Activated naive CD8-positive, alpha-beta T cell treated with anti-CD3 and anti-CD28 coated beads, Interleukin-2, amount 50 U/mL, for 24 hours (primary cell): ENCODE data around the gene SLC9A9.
A peak's percentile ranks its signal among the peaks of the same experiment; 100 is the strongest.

ENCODE experiments used
- ATAC-seq: fragments of 150-1000 bp; cut with Tn5 transposase; one replicate; pipeline ENCODE4 v1.10.0; 2021
- DNase-seq: peaks from one replicate; pipeline ENCODE4 v3.0.0; 2021
- H3K27ac Mint-ChIP-seq: one replicate; pipeline ENCODE4 v1.8.0; 2021; ENCODE audit warnings: mild to moderate bottlenecking, mixed read lengths
- H3K27me3 Mint-ChIP-seq: one replicate; pipeline ENCODE4 v1.8.0; 2021; ENCODE audit warnings: mixed read lengths
- H3K36me3 Mint-ChIP-seq: one replicate; pipeline ENCODE4 v1.8.0; 2021; ENCODE audit warnings: low read depth, mixed read lengths
- H3K4me1 Mint-ChIP-seq: one replicate; pipeline ENCODE4 v1.8.0; 2021; ENCODE audit warnings: mixed read lengths
- H3K4me3 Mint-ChIP-seq: one replicate; pipeline ENCODE4 v1.8.0; 2021; ENCODE audit warnings: mild to moderate bottlenecking, moderate library complexity, mixed read lengths
- H3K9me3 Mint-ChIP-seq: one replicate; pipeline ENCODE4 v1.8.0; 2021; ENCODE audit warnings: mixed read lengths

SLC9A9 gene

GRCh38 chr3:143596957-143597642, 251.2 kb downstream of the SLC9A9 start:
- Mint-ChIP-seq H3K4me3 (no peak overlapping the region), H3K9me3 (no peaks in the 10 kb centered on the region), H3K4me1 (peaks cover 4% of the 10 kb centered on the region), H3K27ac (no peak overlapping the region), H3K27me3 (no peaks in the 10 kb centered on the region), H3K36me3 (no peaks in the 10 kb centered on the region)
- DNase-seq (no peak), ATAC-seq (no peak)

DNA sequence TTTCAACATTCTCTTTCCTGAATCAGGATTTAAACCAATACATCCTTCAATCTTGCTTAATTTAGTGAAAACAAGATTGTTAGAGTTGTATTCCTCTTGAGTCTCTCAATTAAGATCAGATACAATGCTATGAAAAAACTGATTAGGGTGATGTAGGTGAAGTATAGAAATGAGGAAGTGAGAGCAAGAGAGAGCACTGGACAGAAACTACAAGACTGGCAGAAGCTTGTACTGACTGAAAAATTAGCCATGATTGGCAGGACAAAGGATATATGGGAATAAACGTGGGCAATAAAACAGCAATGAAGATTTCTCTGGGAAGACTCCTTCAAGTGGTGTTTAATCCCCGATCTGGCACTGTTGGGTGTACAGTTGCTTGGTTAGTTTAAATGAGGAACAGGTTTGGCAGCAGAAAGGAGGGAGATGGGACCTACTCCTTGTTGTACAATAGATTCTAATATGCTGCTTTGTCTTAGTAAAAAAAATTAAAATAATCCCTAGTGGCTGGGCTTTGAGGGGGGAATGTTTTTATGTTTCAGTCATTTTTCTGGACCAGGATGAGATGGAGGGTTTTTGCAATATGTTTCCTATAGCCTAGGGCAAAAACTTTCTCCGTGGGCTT, 252.7 kb downstream of the SLC9A9 start:
- H3K36me3 Mint-ChIP-seq = no peaks in the 10 kb centered on the region
- no peaks in the 10 kb centered on the region for H3K9me3 Mint-ChIP-seq
- H3K4me1 Mint-ChIP-seq = peaks cover 4% of the 10 kb centered on the region

GRCh38 chr3:143594206-143594605, 254.1 kb downstream of the SLC9A9 start:
- DNase-seq (no peak), ATAC-seq (no peak)
- H3K36me3 Mint-ChIP-seq = no peaks in the 10 kb centered on the region
- H3K9me3 Mint-ChIP-seq = no peaks in the 10 kb centered on the region
- H3K4me3 Mint-ChIP-seq = no peak overlapping the region
- H3K27me3 Mint-ChIP-seq = no peaks in the 10 kb centered on the region
- no peak overlapping the region for H3K27ac Mint-ChIP-seq
- peaks cover 4% of the 10 kb centered on the region for H3K4me1 Mint-ChIP-seq

More for the DNA sequence above, 252.7 kb downstream of the SLC9A9 start:
- no peak for ATAC-seq
- DNase-seq = no peak
- Mint-ChIP-seq H3K4me3 (no peak overlapping the region), H3K27ac (no peak overlapping the region), H3K27me3 (no peaks in the 10 kb centered on the region)

GRCh38 chr3:143590660-143591059, 257.6 kb downstream of the SLC9A9 start:
- Mint-ChIP-seq H3K36me3 (no peaks in the 10 kb centered on the region), H3K9me3 (no peaks in the 10 kb centered on the region), H3K4me3 (no peak overlapping the region), H3K27me3 (no peaks in the 10 kb centered on the region), H3K4me1 (peaks cover 19% of the 10 kb centered on the region), H3K27ac (no peak overlapping the region)
- ATAC-seq (no peak), DNase-seq (no peak)

- no peak for ATAC-seq
- Mint-ChIP-seq H3K4me3 (no peak overlapping the region), H3K4me1 (peaks cover 15% of the 10 kb centered on the region), H3K27me3 (no peaks in the 10 kb centered on the region), H3K36me3 (peaks cover 1% of the 10 kb centered on the region), H3K9me3 (no peaks in the 10 kb centered on the region), H3K27ac (no peak overlapping the region)
- DNase-seq = no peak
Observed at GRCh38 chr3:143586576-143586975, 261.7 kb downstream of the SLC9A9 start.

DNA sequence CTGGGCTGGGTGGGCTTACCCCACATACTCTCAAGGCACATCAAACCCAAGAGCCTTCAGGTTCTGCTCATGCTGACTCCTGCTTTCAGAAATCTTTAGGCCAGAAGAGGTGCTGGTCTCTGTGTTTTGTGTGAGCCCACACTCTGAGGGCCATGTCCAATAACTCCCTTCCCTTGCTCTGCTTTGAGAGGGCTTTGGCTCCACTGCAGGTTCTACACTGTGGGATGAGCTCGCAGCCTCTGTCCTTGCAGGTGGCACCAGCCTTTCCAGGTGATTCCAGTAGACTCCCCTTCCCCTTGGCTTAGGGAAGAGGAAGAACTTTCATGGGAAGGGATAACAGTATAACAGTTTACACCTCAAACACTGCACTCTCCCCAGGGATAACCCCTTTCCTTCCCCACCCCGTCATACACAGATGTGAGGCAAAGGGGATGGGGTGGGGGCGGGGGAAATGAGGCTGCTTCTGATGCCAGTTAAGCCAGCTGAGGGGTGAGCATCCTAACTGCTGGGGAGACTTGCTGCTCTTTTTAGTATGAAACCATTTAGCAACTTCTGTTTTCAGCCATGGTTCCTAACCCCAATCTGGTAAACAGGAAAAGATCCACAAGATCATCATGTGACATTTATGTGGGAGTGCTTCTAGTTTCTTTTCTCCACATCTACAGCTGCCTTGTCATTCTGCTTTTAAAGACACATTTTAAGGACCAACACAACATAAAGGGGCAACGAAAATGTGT, 262.4 kb downstream of the SLC9A9 start:
- Mint-ChIP-seq H3K27ac (no peak overlapping the region), H3K27me3 (no peaks in the 10 kb centered on the region), H3K4me3 (no peak overlapping the region), H3K36me3 (peaks cover 1% of the 10 kb centered on the region), H3K9me3 (no peaks in the 10 kb centered on the region), H3K4me1 (peaks cover 15% of the 10 kb centered on the region)
- DNase-seq (peak; percentile 3), ATAC-seq (peak; percentile 45)

- Mint-ChIP-seq H3K4me1 (peaks cover 15% of the 10 kb centered on the region), H3K27me3 (no peaks in the 10 kb centered on the region), H3K36me3 (peaks cover 1% of the 10 kb centered on the region), H3K9me3 (no peaks in the 10 kb centered on the region), H3K4me3 (no peak overlapping the region), H3K27ac (no peak overlapping the region)
- no peak for DNase-seq
- ATAC-seq = no peak
Observed at GRCh38 chr3:143584474-143584873, 263.8 kb downstream of the SLC9A9 start.

DNA sequence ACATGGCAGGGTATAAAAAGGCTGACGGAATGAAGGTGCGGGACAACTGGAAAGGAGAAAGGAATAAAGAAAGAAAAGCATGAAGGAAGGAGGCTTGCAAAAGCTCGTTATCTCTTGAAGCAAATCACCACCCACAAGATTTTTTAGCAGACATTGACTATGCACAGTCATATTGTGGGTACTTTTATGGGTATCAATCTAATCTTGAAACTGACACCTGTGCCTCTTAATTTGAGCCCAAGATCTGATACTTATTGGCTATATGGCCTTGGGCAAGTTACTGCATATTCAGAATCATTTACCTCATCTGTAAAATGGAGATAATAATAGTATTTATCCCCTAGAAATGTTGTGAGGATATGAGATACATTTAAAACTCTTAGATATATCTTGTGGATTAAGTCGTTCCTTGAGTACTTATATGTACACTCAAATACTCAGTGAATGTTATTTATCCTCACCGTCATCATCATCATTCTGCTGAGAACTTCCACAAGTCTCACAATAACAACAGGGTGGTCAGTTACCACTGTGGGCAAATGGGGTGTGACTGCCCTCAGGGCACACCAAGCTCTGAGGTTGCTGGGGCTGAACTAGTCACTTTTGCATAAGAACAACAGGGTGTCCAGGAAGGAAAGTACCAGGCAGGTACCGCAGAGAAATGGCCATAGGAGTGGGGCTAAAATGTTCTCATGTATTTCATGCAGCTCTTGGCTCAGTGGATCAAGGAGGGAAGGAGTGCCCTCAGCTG, 266.1 kb downstream of the SLC9A9 start:
- Mint-ChIP-seq H3K4me3 (no peak overlapping the region), H3K27me3 (no peaks in the 10 kb centered on the region), H3K36me3 (peaks cover 1% of the 10 kb centered on the region), H3K4me1 (peaks cover 14% of the 10 kb centered on the region), H3K27ac (no peak overlapping the region), H3K9me3 (no peaks in the 10 kb centered on the region)
- DNase-seq (no peak), ATAC-seq (no peak)

DNA sequence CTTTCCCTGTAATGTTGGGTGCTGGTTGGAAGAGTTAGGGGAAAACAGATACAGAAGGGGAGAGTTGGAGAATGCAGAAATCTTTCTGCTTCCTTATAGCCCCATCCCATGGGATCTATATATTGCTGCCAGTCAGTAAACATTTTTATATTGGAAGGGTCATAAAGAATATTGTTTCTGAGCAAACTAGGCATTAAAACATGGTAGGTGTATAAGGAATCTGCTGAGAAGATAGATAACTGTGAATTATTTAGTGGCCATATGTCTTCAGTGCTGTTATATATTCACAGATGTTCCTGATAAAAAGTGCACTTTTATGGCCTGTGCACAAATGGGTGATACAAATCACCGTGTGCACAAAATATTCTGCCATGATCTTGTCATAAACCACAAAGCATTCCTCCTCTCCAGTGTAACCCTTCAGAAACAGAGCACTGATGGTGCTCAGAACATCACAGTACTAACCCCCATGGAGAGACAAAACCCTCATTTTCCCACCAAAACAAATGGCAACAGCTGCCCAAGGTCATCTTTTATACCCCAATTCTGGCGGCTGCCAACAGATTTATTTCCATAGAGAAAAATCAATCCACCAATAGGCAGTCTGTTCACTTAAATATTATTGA, 269.3 kb downstream of the SLC9A9 start:
- DNase-seq (no peak), ATAC-seq (no peak)
- no peaks in the 10 kb centered on the region for H3K9me3 Mint-ChIP-seq
- H3K27me3 Mint-ChIP-seq = no peaks in the 10 kb centered on the region
- H3K27ac Mint-ChIP-seq = no peak overlapping the region
- no peaks in the 10 kb centered on the region for H3K4me1 Mint-ChIP-seq
- no peak overlapping the region for H3K4me3 Mint-ChIP-seq
- peaks cover 1% of the 10 kb centered on the region for H3K36me3 Mint-ChIP-seq

DNA sequence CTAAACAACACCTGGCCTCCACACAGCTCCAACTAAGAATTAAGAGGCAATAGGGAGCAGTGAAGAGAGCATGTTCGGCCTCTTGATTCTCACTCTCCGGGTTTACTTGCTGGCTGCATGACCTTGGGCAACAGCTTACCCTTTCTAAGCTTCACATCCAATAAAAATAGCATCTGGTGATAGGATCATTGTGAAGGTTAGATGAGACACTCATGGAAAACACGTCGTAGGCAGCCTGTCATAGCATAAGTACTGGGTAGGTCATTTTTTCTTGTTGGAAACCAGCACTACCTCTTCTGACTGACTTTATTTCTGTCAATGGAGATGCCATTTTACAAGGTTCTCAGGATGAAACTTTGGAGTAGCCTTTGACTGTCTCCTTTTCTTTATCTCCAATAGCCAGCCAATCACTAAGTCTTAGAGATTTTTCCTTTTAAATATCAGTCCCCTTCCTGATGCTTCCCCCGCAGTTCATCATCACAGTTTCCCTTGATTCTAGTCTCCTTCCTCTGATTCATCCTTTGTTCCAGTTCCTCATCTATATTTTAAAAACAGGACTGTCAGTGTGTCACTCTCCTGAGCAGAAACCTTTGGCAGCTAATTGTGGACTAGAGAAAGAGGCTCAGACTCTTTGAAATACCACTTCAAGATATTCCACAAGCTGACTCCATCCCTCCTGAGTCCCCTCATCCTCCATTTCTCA, 271.5 kb downstream of the SLC9A9 start:
- ATAC-seq (no peak), DNase-seq (no peak)
- Mint-ChIP-seq H3K36me3 (no peaks in the 10 kb centered on the region), H3K27me3 (no peaks in the 10 kb centered on the region), H3K27ac (no peak overlapping the region), H3K9me3 (no peaks in the 10 kb centered on the region), H3K4me3 (no peak overlapping the region), H3K4me1 (no peaks in the 10 kb centered on the region)

- no peak for ATAC-seq
Observed at GRCh38 chr3:143574933-143575332, 273.3 kb downstream of the SLC9A9 start.

GRCh38 chr3:143573610-143574303, 274.5 kb downstream of the SLC9A9 start:
- no peak overlapping the region for H3K27ac Mint-ChIP-seq
- ATAC-seq (no peak), DNase-seq (no peak)
- no peaks in the 10 kb centered on the region for H3K4me1 Mint-ChIP-seq
- H3K27me3 Mint-ChIP-seq = no peaks in the 10 kb centered on the region
- no peaks in the 10 kb centered on the region for H3K9me3 Mint-ChIP-seq
- no peak overlapping the region for H3K4me3 Mint-ChIP-seq
- H3K36me3 Mint-ChIP-seq = no peaks in the 10 kb centered on the region

More at GRCh38 chr3:143574933-143575332, 273.3 kb downstream of the SLC9A9 start:
- Mint-ChIP-seq H3K9me3 (no peaks in the 10 kb centered on the region), H3K4me1 (no peaks in the 10 kb centered on the region), H3K27ac (no peak overlapping the region), H3K27me3 (no peaks in the 10 kb centered on the region), H3K4me3 (no peak overlapping the region), H3K36me3 (no peaks in the 10 kb centered on the region)
- no peak for DNase-seq

GRCh38 chr3:143571548-143571947, 276.7 kb downstream of the SLC9A9 start:
- no peaks in the 10 kb centered on the region for H3K9me3 Mint-ChIP-seq
- no peak overlapping the region for H3K27ac Mint-ChIP-seq
- DNase-seq (no peak), ATAC-seq (no peak)
- H3K4me3 Mint-ChIP-seq = no peak overlapping the region
- H3K27me3 Mint-ChIP-seq = no peaks in the 10 kb centered on the region
- no peaks in the 10 kb centered on the region for H3K36me3 Mint-ChIP-seq
- no peaks in the 10 kb centered on the region for H3K4me1 Mint-ChIP-seq
